Neutrophil (primary cell): ENCODE results near the gene RGS3.

Experiments used
- H3K27ac ChIP-seq: fragments of 200-600 bp; sonication (generic); 2 replicates; pipeline ENCODE4 v1.5.1; 2016; ENCODE audit warnings: mild to moderate bottlenecking, moderate library complexity
- H3K27me3 ChIP-seq: fragments of 200-600 bp; sonication (generic); 2 replicates; pipeline ENCODE4 v1.6.0; 2016; ENCODE audit warnings: mild to moderate bottlenecking
- H3K36me3 ChIP-seq: fragments of 200-600 bp; sonication (generic); 2 replicates; pipeline ENCODE4 v1.5.1; 2017
- H3K4me1 ChIP-seq, 2 experiments: fragments of 200-600 bp in 1 of 2; sonication (generic) in 1 of 2; 1 replicate in 1 of 2; 2 replicates in 1 of 2; pipeline versions ENCODE4 v1.5.1 to v1.6.1; 2013 to 2016; ENCODE audit warnings: low read depth in 1 of 2, low read length in 1 of 2, mild to moderate bottlenecking in 1 of 2, moderate library complexity in 1 of 2; ENCODE audit not compliant: control insufficient read depth in 1 of 2, insufficient read depth in 1 of 2
- H3K4me3 ChIP-seq, 2 experiments: fragments of 200-600 bp in 1 of 2; sonication (generic) in 1 of 2; 1 replicate in 1 of 2; 2 replicates in 1 of 2; pipeline ENCODE4 v1.5.1; 2013 to 2016; ENCODE audit warnings: low read depth in 1 of 2, low read length in 1 of 2, mild to moderate bottlenecking in 1 of 2, moderate library complexity in 1 of 2
- H3K9me3 ChIP-seq: fragments of 200-600 bp; sonication (generic); 2 replicates; pipeline ENCODE4 v1.5.1; 2016
- CTCF ChIP-seq: fragments of 200-600 bp; sonication (generic); IDR thresholded peaks from 2 replicates; pipeline ENCODE4 v1.5.1; 2016; ENCODE audit warnings: antibody characterized with exemption

RGS3 gene

DNA sequence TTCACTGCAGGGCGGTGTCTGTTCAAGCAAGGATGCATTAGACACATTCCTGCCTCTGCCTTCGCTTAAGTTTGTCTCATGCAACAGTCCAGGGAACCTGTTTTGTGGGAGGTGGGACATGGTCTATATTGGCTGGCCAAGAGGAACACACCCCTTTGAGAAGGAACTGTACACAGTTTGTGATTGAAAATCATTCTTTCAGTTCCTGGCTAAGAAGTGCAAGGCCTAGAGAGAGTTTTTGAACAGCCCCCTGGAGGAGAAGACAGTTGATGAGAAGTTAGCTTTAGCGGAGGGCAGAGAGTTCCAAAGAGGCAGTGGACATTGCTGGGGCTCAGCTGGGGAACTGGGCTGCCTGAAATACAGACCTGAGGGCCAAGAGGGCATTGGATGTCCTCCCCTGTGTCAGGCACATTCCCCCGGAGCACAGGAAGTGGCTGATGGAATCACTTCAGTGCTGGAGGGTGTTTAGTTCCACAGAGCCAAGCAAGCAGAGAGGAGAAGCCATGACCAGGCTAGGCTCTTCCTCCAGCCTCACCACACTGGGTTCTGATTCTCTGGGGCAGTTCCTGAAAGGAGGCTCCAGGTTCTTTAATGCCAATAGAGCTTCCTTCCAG lies 66.6 kb downstream of the RGS3 start:
- Histone ChIP-seq H3K27ac (no peak overlapping the region), H3K27me3 (no peaks in the 10 kb centered on the region), H3K4me3 (no peak overlapping the region), H3K36me3 (no peaks in the 10 kb centered on the region), H3K9me3 (no peaks in the 10 kb centered on the region), H3K4me1 (no peaks in the 10 kb centered on the region)
- no peak for TF ChIP-seq CTCF

DNA sequence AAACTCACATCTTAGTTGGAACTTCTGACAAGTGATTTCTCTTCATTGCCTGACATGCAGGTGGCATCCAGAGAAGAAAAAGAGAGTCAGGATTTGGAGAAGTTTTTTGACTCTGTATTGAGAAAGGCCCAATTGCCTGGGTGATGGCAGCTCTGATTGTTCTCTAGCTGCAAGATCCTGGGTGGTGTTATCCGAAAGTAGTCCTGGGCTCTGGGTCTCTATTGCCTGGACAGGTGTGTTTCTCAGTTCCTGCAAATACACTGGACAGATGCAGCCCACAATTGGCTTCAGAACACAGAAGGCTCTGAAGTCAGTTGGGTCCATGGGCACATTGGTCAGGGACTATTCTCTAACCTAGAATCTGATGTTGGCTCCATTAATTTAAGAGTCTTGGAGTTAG lies 67.4 kb downstream of the RGS3 start:
- H3K4me3 ChIP-seq, result no peak overlapping the region
- H3K27me3 ChIP-seq, result no peaks in the 10 kb centered on the region
- no peaks in the 10 kb centered on the region for H3K4me1 ChIP-seq
- no peak for TF ChIP-seq CTCF
- H3K27ac ChIP-seq, result no peak overlapping the region
- H3K36me3 ChIP-seq, result no peaks in the 10 kb centered on the region
- no peaks in the 10 kb centered on the region for H3K9me3 ChIP-seq

GRCh38 chr9:113531919-113532808 lies 68.6 kb downstream of the RGS3 start:
- Histone ChIP-seq H3K27ac (no peak overlapping the region), H3K4me3 (no peak overlapping the region), H3K36me3 (no peaks in the 10 kb centered on the region), H3K27me3 (no peaks in the 10 kb centered on the region), H3K4me1 (no peaks in the 10 kb centered on the region), H3K9me3 (no peaks in the 10 kb centered on the region)
- TF ChIP-seq CTCF, result no peak

DNA sequence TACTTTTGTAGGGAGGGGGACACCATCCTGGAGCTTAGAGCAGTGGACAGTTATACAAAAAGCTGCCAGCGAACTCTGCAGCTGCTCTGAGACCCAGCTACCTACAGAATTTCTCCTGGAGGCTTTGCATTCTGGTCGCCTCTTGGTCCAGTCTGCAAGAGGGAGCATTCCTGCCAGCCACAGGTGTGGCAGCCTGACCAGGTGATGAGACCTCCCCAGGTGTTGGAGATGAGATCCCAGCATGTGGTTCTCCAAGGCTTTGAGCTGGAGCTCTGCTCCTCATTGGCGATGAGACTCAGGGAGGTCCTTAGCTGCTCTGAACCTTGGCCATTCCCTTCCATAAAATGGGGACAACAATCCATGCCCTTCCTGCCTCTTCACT lies 69.3 kb downstream of the RGS3 start:
- Histone ChIP-seq H3K27ac (no peak overlapping the region), H3K4me1 (no peaks in the 10 kb centered on the region), H3K9me3 (no peaks in the 10 kb centered on the region), H3K36me3 (no peaks in the 10 kb centered on the region), H3K4me3 (no peak overlapping the region), H3K27me3 (no peaks in the 10 kb centered on the region)
- no peak for TF ChIP-seq CTCF

DNA sequence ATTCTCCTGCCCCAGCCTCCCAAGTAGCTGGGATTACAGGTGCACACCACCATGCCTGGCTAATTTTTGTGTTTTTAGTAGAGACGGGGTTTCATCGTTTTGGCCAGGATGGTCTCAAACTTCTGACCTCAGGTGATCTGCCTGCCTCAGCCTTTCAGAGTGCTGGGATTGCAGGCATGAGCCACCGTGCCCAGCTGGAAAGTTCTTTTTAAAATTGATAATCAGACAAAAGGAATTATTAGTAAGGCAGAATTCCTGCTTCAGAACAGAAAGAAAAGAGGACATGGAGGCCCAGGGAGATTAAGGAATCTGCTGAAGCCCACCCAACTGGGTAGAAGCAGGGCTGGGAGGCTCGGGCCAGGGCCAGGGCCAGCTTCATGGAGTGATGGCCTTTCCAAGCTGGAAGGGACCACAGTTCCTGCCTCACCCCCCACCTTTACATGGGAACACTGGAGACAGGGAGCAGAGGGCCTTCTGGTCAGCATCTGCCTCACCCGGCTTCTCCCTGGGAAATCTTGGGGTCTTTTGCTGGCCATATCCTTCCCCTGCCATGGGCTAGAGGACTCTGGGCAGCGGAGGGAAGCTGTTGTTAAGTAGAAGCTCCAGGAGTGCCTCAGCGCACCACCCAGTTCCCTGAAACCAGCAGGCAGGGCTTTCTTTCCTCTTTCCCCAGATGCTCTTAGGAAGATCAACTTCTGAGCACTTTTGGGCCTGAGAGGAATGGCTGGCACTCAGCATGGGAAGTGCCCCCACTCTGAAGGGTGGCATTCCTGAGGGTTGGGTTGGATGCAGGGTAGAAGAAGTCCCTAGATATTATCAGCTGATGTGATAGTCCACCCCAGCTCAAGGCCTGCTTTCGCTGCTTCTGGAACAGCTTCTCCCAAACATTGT lies 70.1 kb downstream of the RGS3 start:
- H3K27ac ChIP-seq, result no peak overlapping the region
- no peak for TF ChIP-seq CTCF
- H3K4me1 ChIP-seq, result no peaks in the 10 kb centered on the region
- H3K36me3 ChIP-seq, result no peaks in the 10 kb centered on the region
- no peaks in the 10 kb centered on the region for H3K27me3 ChIP-seq
- no peak overlapping the region for H3K4me3 ChIP-seq
- no peaks in the 10 kb centered on the region for H3K9me3 ChIP-seq
